GM12873 (cell line): ENCODE measurements around the gene GATAD2B.

Source experiments
- CTCF ChIP-seq: IDR thresholded peaks from 2 replicates; pipeline ENCODE4 v1.5.1; 2012; ENCODE audit warnings: low read depth, mild to moderate bottlenecking, moderate library complexity, low read length, control low read depth; ENCODE audit not compliant: insufficient read depth; ENCODE audit errors: missing control alignments

GATAD2B gene

GRCh38 chr1:153872934-153873333 lies 49.8 kb downstream of the GATAD2B start:
- no peak for TF ChIP-seq CTCF

- no peak for TF ChIP-seq CTCF
Observed at GRCh38 chr1:153872331-153872730, 50.4 kb downstream of the GATAD2B start.

GRCh38 chr1:153869486-153869885 lies 53.3 kb downstream of the GATAD2B start:
- no peak for TF ChIP-seq CTCF

- no peak for TF ChIP-seq CTCF
Observed at GRCh38 chr1:153866045-153866850, 56.5 kb downstream of the GATAD2B start.

GRCh38 chr1:153860285-153860684 lies 62.5 kb downstream of the GATAD2B start:
- no peak for TF ChIP-seq CTCF

GRCh38 chr1:153857505-153857904 lies 65.3 kb downstream of the GATAD2B start:
- TF ChIP-seq CTCF = no peak

GRCh38 chr1:153856763-153857162 lies 66.0 kb downstream of the GATAD2B start:
- no peak for TF ChIP-seq CTCF

GRCh38 chr1:153852170-153852569 lies 70.6 kb downstream of the GATAD2B start:
- no peak for TF ChIP-seq CTCF
